ENCODE results near the gene EGR4.

GRCh38 chr2:73334045-73334444 lies 40.7 kb upstream of the EGR4 start:
- no peak for TF ChIP-seq CTCF (IDR thresholded peaks at IDR 0.05; ENCODE audit: low read depth, low read length)
- no peak for TF ChIP-seq POLR2A (IDR thresholded peaks at IDR 0.05; ENCODE audit: extremely low read depth, insufficient read length)
- no peak for TF ChIP-seq MAX (IDR thresholded peaks at IDR 0.05; ENCODE audit: low read depth, low read length)
